NCI-H69 (cell line): ENCODE results near the gene CCDC27.

Source experiments
- DNase-seq: peaks from one replicate; lab custom pipeline; 2025; lab: John Stamatoyannopoulos, UW

The CCDC27 gene

DNA sequence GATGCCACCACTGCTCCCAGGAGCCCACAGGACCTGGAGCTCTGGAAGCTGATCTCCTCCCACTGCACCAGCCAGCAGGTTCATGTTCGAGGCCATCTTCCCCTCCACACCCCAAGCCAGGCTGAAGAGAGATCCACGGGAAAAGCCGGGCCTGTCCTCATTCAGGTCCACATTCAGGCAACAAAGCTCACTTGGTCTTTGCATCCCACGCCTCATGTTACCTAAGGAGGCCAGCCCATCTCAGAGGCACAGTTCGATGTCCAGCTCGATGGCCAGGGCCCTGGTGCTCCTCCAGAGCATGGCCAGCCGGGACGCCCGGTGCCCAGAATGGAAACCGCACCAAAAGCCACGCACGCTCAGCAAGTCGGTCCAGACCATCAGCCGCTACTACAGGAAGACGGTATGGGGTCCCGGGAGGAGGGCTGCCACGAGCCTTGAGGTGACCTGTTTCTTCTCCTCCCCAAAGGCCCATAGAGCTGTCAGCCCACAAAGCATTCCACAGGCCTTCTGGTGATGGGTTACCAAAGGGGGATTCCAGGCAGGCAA lies at the start of gene CCDC27:
TSS of gene CCDC27 (plus strand) at position 51 of the 546 bp plus-strand sequence. CDS start at position 83, 32 bp downstream.
- no peak for DNase-seq

DNA sequence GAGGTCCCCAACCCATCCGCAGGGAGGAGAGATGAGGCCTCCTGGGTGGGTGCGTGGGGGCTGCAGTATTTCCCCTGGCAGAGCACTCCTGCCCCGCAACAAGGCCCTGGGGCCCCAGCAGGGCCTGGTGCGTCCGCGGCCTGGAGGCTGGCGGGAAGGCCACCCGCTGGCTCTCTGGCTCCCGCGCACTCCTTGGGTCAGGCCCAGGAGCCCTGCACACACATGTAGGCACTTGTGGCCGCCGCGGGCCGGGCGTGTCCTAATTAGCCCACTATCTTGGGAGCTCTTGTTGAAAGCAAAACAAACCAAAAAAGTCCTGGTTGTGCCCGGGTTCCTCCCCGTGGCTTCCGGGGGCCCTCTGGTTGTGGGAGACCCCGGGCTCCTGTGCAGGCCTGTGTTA lies 49.7 kb upstream of the CCDC27 start:
- DNase-seq: no peak

DNA sequence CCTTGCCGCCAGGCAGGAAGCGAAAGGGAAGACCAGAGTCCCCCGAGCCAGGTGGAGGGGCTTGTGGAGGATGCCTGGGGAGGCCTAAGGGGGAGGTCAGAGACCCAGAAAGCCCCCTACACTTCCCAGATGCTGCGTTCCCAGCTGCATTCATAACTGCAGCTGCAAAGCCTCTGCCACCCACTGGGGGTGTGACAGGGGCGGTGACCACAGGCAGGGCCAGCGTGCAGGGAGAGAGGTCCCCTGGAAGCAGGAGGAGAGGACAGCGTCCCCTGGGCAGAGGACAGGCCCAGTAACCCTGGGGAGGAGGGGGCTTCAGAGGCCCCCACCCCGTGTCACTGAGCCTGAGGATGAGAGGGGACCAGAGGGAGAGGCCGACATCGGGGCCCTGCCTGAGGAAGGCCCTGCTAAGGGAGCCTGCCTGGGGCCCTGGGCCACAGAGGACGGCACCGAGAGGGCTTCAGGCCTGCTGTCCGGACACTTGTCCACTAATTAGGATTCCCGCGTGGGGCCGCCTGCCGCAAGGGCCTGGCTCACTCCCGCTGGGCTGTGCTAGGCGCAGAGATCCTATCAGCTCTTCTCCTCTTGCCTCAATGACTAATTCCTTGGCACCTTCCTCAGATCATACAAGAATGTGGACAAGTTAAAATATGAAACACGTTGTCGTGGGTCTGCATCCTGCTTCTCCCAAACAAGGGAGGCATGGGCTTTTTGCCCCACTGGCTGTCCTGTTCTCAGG lies 49.1 kb upstream of the CCDC27 start:
- no peak for DNase-seq

DNA sequence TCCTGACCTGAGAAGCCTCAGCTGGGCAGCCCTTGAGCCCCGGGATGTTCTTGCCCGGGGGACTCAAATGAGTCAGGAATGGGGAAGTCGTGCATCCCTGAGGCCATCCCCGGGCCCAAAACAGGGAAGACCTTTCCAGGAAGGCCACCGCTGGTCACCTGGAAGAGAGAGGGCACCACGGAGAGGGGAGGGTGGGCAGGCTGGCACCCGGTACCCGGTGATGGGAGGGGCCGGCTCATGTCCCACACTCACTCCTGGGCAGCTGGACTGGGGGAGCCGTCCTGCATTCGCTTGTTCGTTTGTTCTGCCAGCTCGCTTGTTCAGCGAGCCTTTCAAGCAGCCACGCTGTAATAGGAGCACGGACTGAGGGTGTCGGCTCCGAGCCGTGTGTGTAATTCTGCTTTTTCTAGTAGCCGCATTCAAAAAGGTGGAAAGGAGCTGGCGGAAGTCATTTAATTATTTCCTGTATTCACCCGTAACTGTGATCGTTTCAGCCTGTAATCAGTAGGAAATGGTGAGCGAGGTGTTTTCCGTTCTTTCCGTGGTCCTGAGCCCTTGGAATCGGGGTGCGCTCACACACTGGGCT lies 48.4 kb upstream of the CCDC27 start:
- DNase-seq: no peak

DNA sequence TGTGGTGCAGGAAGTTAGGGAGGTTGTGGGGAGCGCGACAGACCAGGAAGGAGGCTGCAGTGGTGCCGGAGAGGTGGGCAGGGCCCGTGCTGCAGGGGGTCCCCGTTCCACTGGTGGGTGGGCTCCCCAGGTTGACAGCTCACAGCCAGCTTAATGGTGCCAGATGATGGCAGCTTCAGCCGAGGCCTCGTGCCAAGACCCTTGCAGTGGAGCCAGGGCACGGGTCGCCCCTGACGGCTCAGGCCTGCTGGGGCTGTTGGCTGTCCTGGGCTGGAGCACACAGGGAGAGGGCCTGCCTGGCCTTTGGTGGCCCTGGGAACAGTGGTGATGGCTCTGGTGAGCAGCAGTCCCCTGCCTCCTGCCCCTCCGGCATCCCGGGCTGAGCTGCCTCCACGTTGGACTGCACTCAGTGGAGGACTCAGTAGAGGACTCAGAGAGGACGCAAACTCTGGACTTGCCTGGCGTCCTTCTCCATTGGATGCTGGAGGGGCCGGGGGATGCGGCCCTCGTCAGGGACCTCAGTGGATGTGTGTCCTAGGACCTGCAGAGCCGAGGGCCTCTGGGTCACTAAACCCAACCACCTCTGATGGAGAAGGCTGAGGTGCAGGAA lies 46.8 kb upstream of the CCDC27 start:
- no peak for DNase-seq

DNA sequence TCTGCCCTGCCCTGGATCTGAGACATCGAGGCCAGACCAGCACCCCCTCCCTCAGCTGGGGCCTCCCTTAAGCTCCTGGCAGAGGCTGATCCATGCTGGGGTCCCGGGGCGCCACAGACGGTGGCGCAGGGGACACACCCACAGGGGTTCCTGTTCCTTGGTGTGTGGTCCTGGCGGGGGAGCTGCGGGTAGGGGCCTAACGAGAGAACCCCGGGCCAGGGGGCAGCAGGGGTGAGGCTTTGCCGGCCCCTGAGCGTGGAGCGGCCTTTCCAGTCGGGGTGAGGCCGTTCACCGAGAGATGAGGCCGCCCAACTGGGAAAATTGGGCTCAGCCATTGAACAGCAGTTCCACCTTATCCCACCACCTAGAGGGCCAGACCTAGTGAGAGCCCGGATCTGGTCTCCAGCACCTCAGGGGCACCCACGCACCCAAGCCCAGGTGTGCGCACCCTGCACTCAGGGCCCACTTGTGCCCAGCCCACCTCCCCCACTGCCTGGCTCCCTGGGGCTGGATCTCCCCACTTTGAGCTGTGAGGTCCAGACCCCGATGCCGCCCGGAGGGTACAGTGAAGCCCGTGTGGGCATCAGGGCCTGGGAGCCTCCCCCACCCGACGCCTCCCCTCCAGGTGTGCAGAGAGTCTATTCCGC lies 45.5 kb upstream of the CCDC27 start:
- no peak for DNase-seq

DNA sequence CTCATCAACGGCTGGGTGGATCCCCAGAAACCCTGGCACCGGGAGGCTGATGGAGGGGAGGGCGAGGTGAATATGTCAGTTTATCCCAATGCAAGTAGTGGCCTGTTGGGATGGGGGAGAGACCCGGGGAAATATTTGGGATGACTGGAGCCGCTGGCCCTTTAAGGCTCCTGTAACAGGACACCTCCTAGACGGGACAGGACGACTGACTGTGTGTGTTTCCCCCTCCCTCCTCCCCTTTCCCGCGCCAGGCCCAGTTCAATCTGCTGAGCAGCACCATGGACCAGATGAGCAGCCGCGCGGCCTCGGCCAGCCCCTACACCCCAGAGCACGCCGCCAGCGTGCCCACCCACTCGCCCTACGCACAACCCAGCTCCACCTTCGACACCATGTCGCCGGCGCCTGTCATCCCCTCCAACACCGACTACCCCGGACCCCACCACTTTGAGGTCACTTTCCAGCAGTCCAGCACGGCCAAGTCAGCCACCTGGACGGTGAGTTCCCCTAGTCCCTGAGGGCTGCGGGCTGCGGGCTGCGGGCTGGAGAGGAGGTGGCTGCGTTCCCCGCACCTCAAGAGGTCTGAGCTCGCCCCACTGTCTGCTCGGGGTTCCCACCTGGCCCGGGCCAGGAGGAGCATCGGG lies 44.8 kb upstream of the CCDC27 start:
- DNase-seq: no peak

DNA sequence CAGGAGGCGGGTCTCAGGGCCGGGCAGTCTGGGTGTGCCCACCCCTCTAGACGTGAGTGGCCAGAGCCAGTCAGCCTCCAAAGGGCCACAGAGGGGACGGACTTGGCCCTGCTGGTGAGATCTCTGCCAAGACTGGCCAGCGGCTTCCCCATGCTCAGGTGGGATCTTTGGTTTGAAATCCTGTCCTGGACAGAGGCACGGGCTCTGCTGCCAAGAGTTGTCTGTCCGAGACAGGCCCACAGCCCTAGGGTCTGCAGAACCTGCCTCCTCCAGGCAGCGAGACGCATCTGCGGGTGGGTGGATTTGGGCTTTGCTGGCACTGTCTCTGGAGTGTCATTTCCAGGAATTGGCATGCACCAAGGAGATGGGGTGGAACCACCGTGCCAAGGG lies 44.3 kb upstream of the CCDC27 start:
- no peak for DNase-seq

DNA sequence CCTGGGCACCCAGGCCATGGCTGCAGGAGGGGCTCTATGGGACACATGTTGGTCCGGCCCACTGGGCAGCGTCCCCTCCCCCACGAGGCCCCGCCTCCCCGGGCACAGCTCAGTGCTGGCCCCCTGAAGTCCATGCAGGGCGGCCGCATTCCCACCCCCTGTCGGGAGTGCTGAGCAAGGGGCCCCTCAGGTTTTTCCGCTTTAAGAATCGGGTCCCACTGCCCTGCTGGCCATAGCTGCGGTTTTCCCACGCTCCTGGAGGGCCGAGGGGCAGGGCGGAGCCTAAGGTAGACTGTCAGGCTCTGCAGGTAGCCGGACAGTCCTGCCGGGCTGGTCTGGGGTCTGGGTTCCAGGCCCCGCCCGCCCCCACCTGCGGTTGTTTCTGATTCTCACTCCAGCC lies 43.5 kb upstream of the CCDC27 start:
- DNase-seq: no peak

DNA sequence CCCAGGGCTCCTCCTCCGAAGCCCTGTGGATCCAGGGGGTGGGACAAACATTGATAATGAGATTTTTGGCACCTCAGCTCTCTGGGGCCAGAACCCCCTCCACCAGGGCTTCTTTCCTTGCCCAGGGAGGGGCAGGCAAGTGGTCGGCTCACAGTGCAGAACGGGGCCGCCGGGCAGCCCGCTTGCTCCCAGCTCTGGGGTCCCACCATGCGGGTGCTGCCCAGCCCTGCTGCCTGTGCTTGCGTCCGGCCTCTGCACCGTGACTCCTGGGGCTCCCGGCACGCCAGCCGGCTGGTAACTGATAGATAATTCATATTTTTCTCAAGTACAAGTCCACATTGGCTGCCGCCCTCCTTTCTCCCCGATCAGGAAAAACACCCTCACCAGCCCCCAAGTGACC lies 42.0 kb upstream of the CCDC27 start:
- no peak for DNase-seq

DNA sequence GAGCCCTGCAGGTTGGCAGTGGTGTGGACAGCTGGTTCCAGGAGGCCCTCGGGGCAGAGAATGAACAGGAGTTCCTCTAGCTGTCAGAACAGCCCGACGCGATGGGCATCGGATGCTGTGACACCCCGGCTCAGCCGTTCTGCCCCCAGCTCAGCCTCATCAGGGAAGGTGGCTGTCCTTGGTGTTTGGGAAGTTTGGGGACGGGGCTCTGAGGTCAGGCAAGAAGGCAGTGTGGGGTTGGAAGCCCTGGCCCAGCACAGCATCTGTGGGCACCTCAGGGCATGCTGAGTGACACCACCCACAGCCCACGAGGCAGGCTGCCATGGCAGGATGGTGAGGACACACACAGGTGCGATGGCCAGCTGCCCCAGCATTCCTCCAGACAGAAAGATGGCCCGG lies 40.9 kb upstream of the CCDC27 start:
- no peak for DNase-seq

DNA sequence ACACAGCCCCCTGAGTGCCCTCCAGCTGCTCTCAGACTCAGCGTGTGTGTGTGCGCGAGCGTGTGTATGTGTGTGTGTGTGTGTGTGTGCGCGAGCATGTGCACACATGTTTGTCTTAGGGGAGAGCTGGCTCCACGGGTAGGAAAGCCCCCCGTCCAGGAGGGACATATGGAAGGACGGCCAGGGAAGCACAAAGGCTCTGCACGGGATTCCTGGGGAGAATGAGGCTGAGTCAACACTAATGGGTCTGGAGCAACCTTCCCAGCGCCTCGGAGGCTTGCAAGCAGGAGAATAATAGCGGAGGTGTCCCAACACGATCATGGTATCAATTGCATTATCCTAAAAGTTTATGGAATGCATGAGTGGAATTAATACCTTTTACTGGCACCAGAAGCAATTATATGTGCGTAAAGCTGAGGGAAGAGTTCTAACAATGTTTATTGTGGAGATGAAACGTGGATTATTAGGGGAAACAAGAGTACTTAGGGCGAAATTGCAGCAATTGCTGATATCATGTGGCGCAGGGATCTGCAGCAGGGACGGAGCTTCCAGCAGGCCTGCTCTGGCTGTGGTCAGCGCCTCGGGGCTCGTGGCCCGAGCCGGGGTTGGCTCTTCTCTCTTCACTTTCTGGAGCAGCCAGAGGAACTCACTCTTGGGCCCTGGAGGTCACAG lies 40.3 kb upstream of the CCDC27 start:
- DNase-seq: no peak

DNA sequence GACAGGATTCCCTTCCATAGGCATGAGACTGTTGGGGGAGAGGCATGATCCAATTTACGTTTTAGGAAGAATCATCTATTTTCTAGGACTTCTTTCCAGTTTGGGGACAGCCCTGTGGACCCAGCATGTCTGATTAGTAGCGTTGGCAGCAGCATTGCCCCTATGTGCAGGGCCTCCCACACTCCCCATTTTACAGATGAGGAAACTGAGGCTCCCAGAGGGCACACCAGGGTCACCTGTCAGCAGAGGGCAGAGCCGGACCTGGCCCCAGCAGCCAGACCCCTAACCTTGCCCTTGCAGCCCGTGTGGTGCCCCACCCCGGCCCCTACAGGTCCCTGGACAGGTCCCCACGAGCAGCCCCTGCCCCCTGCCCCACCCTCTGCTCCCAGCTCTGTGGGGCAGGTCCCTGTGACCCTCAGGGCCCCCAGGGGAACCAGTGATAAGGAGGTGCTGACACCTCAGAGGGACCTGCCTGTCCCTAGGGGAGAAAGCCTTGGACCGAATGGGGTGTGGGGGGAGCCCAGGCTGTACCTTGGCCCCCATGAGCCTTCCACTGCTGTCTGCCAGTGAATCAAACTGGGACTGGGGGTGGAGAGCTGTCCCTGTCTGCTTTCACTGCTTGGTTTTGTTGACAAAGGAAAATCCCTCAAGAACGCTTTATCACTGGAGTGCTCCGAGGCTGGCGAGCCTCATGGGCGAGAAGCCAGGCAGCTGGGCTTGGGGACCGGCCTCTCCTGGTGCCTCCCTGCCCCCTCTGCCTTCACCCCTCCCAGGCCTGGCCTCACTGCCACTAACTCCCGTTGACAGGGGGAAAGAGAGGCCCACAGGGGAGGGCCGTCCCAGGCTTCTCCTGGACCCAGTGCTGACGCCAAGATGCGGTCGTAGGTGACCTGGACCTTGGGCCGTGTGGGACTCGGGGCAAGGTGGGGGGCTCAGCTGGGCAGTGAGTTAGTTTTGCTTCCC lies 39.4 kb upstream of the CCDC27 start:
- peak; percentile 8 for DNase-seq

DNA sequence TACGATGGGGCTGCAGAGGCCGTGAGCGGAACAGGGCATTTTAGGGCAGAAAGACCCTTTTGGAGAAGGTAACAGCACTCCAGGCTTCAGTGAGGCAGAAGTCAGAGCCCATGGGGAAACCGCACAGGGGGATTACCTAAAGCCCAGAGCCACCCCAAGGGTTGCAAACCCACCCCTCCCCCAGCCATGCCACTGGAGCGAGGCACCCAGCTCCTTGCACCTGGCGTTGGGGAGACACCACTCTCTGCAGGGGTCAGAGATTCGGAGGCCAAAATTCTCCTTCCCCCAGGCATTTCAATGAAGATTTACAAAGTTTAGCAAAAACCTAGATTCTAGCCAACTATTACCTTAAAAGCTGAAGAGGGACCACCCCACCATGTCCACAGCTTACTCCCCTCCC lies 38.4 kb upstream of the CCDC27 start:
- DNase-seq: no peak

DNA sequence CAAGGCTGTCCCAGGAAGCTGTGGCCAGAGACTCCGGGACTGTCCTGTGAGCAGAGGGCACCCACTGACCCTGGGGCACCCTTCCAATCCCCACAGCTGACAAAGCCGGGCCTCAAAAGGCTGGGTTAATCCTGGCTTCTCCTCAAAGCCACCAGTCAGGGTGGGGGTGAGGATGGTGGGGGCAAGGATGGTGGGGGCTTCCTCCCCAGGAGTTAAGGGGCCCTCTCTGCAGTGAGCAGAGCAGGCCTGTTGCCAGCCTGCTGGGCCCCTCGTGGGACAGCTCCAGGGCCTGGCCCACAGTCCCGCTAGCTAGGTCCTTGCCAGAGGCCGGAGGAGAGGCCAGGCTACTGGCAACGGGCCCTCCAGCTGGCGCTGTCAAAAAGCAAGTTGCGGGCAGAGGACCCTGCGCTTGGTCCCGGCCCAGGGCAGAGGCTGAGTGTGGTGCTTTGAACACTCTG lies 37.9 kb upstream of the CCDC27 start:
- no peak for DNase-seq

DNA sequence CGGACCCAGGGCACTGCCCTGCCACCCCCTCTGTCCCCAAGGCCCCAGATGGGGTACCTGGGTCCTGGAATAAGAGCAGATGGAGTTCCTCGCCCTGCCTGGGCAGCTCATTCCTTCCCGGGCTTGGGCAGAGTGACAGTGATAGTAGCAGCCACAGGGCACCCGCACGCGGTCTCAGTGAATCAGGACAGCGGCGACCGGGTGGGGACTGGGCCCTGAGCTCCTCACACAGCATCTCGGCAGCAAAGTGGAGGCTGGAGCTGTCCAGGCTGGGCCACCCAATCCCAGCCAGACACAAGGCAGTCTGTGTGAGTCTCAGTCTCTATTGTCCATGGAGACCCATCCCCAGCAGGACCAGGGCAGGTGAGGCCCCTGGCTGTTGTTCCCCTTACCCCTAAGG lies 37.4 kb upstream of the CCDC27 start:
- no peak for DNase-seq

DNA sequence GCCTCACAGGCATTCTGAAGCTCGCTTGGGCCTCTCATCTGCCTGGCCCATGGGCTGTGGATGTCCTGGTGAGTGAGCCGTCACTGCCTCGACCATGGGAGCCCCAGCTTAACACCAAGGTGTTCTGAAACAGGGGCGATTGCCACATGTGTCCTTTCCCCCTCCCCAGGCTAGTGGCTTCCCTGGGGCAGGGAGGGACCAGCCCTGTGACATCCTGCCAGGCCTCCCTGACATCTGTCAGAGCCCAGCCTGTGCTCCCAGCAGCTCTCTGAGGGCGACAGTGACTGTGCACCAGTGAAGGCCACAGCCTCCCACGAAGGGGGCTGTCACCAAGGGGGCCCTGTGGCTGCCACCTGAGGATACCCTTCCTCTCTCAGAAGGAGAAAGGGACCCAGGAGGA lies 35.9 kb upstream of the CCDC27 start:
- DNase-seq: peak; percentile 7

DNA sequence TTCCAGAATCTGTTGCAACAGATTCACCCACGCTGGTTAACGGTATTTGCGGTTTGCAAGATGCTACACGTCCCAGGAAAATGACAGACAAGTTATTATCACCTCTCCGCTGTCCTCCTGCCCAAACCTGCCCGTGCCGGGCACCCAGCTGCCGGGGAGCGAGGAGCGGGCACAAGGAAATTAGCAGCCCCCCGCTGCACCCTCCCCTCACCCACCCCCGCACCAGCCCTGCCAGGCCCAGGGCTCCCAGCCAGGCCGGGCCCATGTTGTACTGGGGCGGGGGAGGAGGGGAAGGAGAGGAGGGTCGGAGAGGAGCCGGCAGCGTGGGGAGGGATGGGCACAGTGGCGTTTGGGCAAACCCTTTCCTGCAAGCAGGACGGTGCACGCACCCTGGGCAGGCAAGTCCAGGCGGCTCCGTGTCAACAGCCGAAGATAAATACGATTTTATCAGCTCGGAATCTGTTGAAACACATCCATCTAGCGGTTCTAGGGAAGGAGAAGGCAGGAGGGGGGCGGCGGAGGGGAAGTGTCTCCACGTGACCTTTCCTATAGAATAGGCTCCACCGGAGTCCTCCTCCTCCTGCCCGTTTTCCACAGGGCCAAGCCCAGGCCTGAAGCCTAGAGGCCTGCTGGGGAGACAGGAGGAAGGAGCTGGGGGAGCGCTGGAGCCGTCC lies 35.1 kb upstream of the CCDC27 start:
- DNase-seq: peak; percentile 79

DNA sequence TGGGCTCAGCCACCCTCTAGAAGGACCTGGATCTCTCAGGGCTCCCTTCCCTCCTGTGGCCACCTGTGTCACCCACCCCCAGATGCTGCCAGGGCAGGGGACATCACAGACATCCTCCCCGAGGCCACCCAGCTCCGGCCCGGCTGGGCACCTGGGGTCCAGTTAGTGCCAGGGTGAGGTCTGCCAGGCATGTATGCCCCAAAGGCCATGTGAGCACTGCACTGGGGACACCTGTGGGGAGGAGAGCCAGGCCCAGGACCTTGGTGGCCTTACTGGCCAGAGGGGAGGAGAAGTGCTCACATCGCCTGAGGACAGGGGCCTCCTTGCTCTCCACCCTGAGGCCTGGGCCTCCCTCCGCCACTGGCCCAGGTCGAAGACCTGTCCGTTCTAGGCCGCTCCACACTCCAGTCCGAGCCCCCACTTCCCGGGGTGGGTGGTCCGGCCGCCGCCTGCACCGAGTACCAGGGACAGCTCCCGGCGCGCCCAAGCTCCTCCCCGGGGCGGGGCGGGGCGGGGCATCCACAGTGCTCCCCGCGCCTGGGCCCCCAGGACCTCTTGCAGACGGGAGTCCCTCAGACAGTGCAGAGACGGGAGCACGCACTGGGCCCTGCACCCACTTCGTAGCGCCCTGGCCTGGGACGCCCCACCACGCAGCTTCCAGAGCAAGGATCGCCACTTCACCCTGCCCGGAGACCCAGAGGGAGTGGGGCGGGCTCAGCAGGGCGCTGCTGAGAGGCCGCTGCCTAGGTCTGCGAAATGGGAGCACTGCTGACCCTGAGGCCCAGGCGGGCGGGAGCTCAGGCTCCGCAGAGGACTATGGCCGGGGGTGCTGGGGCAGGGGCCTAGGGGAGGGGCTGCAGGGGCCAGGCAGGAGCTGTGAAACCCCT lies 34.3 kb upstream of the CCDC27 start:
- DNase-seq: no peak
